Gastrocnemius medialis (tissue), 4 donors: ENCODE data around the gene GNAQ. TPM values are rescaled to one million over a fixed set of nuclear protein-coding genes. Genes with fewer than 3 reads are reported as not detected.

Experiments
- ATAC-seq, 2 donors: fragments of 150-250 bp; one replicate each; pipeline ENCODE4 v1.9.1; 2016
- DNase-seq, 2 donors: peaks; one replicate each; pipeline ENCODE4 v3.0.0-alpha.2; 2019
- H3K27ac ChIP-seq, 4 donors: fragments of 200-600 bp; sonication (generic); 1 replicate in 1 of 4; 2 replicates in 3 of 4; pipeline ENCODE4 v1.5.1; 2016 to 2018; ENCODE audit warnings: mild to moderate bottlenecking in 2 of 4, moderate library complexity in 1 of 4
- H3K27me3 ChIP-seq, 3 donors: fragments of 200-600 bp; sonication (generic) in 2 of 3; 1 replicate in 1 of 3; 2 replicates in 2 of 3; pipeline versions ENCODE4 v1.5.1 to v1.6.0; 2016 to 2019; ENCODE audit warnings: mild to moderate bottlenecking in 1 of 3, moderate library complexity in 1 of 3
- H3K36me3 ChIP-seq, 2 donors: fragments of 200-600 bp; sonication (generic) in 1 of 2; one replicate each; pipeline ENCODE4 v1.5.1; 2017 to 2018
- H3K4me1 ChIP-seq, 2 donors: fragments of 200-600 bp; sonication (generic) in 1 of 2; one replicate each; pipeline ENCODE4 v1.5.1; 2016 to 2017; ENCODE audit warnings: mild to moderate bottlenecking in 2 of 2
- H3K4me3 ChIP-seq, 4 donors: fragments of 200-600 bp; sonication (generic) in 3 of 4; 1 replicate in 1 of 4; 2 replicates in 3 of 4; pipeline ENCODE4 v1.5.1; 2016 to 2019; ENCODE audit warnings: mild to moderate bottlenecking in 2 of 4
- H3K9me3 ChIP-seq, 3 donors: fragments of 200-600 bp; sonication (generic) in 2 of 3; 1 replicate in 1 of 3; 2 replicates in 2 of 3; pipeline ENCODE4 v1.5.1; 2016 to 2019
- POLR2A ChIP-seq, 2 donors: fragments of 450-650 bp; IDR thresholded peaks; one replicate each; pipeline ENCODE4 v1.6.1; 2017; ENCODE audit warnings: antibody characterized with exemption in 2 of 2, mild to moderate bottlenecking in 2 of 2, moderate library complexity in 2 of 2
- in situ Hi-C, 4 donors: fragments of 200-750 bp; cut with MboI; loops; one replicate each; pipeline versions ENCODE4 v1.15.0 to v1.8.0; 2017; ENCODE audit warnings: low sequenced_read_pairs in 4 of 4
- intact Hi-C: fragments of 100-400 bp; cut with DNase I; formaldehyde crosslinking; loops from one replicate; pipeline ENCODE4 v1.15.1; 2023; ENCODE audit warnings: low total_unique reads
- total RNA-seq, 4 donors: library from RNA; depleted of rRNA; stranded (reverse); fragments of >200 nt; gene quantifications; one replicate each; pipeline versions ENCODE4 v1.1.0 to v1.2.3, GENCODE V29; 2016
- TF ChIP-seq, protein P1 (sequence below), 5 experiments: fragments of 450-650 bp in 3 of 5; fragments of 200-600 bp in 2 of 5; sonication (generic) in 2 of 5; IDR thresholded peaks in 4 of 5; conservative IDR thresholded peaks in 1 of 5; 1 replicate in 4 of 5; 2 replicates in 1 of 5; pipeline ENCODE4 v1.5.1; 2016 to 2019; ENCODE audit warnings: antibody characterized with exemption in 5 of 5, mild to moderate bottlenecking in 3 of 5, moderate library complexity in 3 of 5

The GNAQ gene
- total RNA-seq, 4 donors from 2014 or later: 11.3 to 25.9 (median 18.7) TPM

DNA sequence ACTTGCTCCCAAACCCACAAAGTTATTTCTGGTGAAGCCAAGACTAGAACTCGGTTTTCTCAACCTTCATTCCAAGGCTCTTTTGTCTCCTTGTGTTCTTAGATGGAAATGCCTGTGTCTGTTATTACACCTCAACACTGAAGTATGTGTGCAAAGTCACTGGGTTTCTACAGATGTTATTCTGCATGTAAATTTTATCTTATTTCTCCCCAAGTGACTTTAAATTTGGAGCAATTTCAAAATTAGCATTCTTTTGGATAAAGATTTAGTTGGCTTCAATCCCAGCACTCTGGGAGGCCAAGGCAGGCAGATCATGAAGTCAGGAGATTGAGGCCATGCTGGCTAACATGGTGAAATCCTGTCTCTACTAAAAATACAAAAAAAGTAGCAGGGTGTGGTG is 279.1 kb downstream of the GNAQ start:
- Histone ChIP-seq H3K27ac (no peak overlapping the region), H3K27me3 (no peaks in the 10 kb centered on the region), H3K36me3 (no peaks in the 10 kb centered on the region), H3K4me1 (peaks cover 0 to 3% of the 10 kb centered on the region in 2 donors), H3K9me3 (no peaks in the 10 kb centered on the region), H3K4me3 (no peak overlapping the region)
- in situ Hi-C loops (loop anchor here in 1 of 4 donors (10.0 to 25.0 kb wide), 2 partner anchors 285 to 318 kb away; partner anchors contain the start of gene GNAQ), intact Hi-C loops (loop anchor here (5.0 kb wide), 3 partner anchors 105 to 295 kb away; partner anchors contain the start of genes GNA14 and GNAQ)
- no peak for ATAC-seq
- TF ChIP-seq POLR2A (IDR thresholded peaks at IDR 0.05): no peak
- TF ChIP-seq, protein P1, sequence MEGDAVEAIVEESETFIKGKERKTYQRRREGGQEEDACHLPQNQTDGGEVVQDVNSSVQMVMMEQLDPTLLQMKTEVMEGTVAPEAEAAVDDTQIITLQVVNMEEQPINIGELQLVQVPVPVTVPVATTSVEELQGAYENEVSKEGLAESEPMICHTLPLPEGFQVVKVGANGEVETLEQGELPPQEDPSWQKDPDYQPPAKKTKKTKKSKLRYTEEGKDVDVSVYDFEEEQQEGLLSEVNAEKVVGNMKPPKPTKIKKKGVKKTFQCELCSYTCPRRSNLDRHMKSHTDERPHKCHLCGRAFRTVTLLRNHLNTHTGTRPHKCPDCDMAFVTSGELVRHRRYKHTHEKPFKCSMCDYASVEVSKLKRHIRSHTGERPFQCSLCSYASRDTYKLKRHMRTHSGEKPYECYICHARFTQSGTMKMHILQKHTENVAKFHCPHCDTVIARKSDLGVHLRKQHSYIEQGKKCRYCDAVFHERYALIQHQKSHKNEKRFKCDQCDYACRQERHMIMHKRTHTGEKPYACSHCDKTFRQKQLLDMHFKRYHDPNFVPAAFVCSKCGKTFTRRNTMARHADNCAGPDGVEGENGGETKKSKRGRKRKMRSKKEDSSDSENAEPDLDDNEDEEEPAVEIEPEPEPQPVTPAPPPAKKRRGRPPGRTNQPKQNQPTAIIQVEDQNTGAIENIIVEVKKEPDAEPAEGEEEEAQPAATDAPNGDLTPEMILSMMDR (IDR thresholded peaks at IDR 0.05 in 4 of 5, conservative IDR thresholded peaks at IDR 0.05 in 1 of 5): no peak
- DNase-seq: no peak

- TF ChIP-seq POLR2A (IDR thresholded peaks at IDR 0.05): no peak
- TF ChIP-seq, protein P1 (IDR thresholded peaks at IDR 0.05 in 4 of 5, conservative IDR thresholded peaks at IDR 0.05 in 1 of 5): peak; percentile 35 to 58 (median 48)
- no peaks in the 10 kb centered on the region for H3K36me3 ChIP-seq
- ATAC-seq: peak; percentile 39 to 68
- H3K4me1 ChIP-seq: peaks cover 0 to 3% of the 10 kb centered on the region in 2 donors
- no peaks in the 10 kb centered on the region for H3K27me3 ChIP-seq
- H3K4me3 ChIP-seq: no peak overlapping the region
- DNase-seq: no peak
- H3K9me3 ChIP-seq: no peaks in the 10 kb centered on the region
- intact Hi-C loops (loop anchor here (2.0 to 5.0 kb wide), 4 partner anchors 104 to 319 kb away; partner anchors contain the start of genes GNA14 and GNAQ), in situ Hi-C loops (loop anchor here in 1 of 4 donors (10.0 to 25.0 kb wide), 2 partner anchors 286 to 317 kb away; partner anchors contain the start of gene GNAQ)
- peak overlapping the region in 1 of 4 donors; percentile 10 for H3K27ac ChIP-seq
Measured at GRCh38 chr9:77751341-77752091, 280.1 kb downstream of the GNAQ start.

- H3K4me1 ChIP-seq: peaks cover 0 to 3% of the 10 kb centered on the region in 2 donors
- no peaks in the 10 kb centered on the region for H3K27me3 ChIP-seq
- TF ChIP-seq POLR2A (IDR thresholded peaks at IDR 0.05): no peak
- TF ChIP-seq, protein P1 (IDR thresholded peaks at IDR 0.05 in 4 of 5, conservative IDR thresholded peaks at IDR 0.05 in 1 of 5): no peak
- DNase-seq: no peak
- H3K9me3 ChIP-seq: no peaks in the 10 kb centered on the region
- no peak overlapping the region for H3K4me3 ChIP-seq
- ATAC-seq: no peak
- in situ Hi-C loops (loop anchor here in 1 of 4 donors (10.0 to 25.0 kb wide), 2 partner anchors 286 to 316 kb away; partner anchors contain the start of gene GNAQ), intact Hi-C loops (loop anchor here (2.0 to 5.0 kb wide), 4 partner anchors 104 to 318 kb away; partner anchors contain the start of genes GNA14 and GNAQ)
- H3K27ac ChIP-seq: no peak overlapping the region
- H3K36me3 ChIP-seq: no peaks in the 10 kb centered on the region
Measured at GRCh38 chr9:77750981-77751340, 280.6 kb downstream of the GNAQ start.

- in situ Hi-C loops (loop anchor here in 1 of 4 donors (10.0 to 25.0 kb wide), 2 partner anchors 287 to 315 kb away; partner anchors contain the start of gene GNAQ), intact Hi-C loops (loop anchor here (2.0 to 5.0 kb wide), 4 partner anchors 103 to 317 kb away; partner anchors contain the start of genes GNA14 and GNAQ)
- ATAC-seq (no peak), DNase-seq (no peak)
- Histone ChIP-seq H3K27ac (no peak overlapping the region), H3K4me3 (no peak overlapping the region), H3K9me3 (no peaks in the 10 kb centered on the region), H3K36me3 (no peaks in the 10 kb centered on the region), H3K4me1 (peaks cover 0 to 3% of the 10 kb centered on the region in 2 donors), H3K27me3 (no peaks in the 10 kb centered on the region)
- TF ChIP-seq, protein P1 (IDR thresholded peaks at IDR 0.05 in 4 of 5, conservative IDR thresholded peaks at IDR 0.05 in 1 of 5): no peak
- TF ChIP-seq POLR2A (IDR thresholded peaks at IDR 0.05): no peak
Measured at GRCh38 chr9:77750284-77750683, 281.3 kb downstream of the GNAQ start.
